Suprapubic skin (tissue), 4 donors: Measurements from ENCODE around the gene PFDN6.

Source experiments
- POLR2A ChIP-seq, 2 donors: fragments of 450-650 bp; IDR thresholded peaks; one replicate each; pipeline ENCODE4 v1.6.1; 2017; ENCODE audit warnings: antibody characterized with exemption in 2 of 2, mild to moderate bottlenecking in 2 of 2, moderate library complexity in 2 of 2
- POLR2AphosphoS5 ChIP-seq, 3 donors: sonication (generic); formaldehyde crosslinking; IDR thresholded peaks; one replicate each; pipeline ENCODE4 v1.6.1; 2017; ENCODE audit warnings: antibody characterized with exemption in 3 of 3
- TF ChIP-seq, protein P1 (sequence below), 2 donors: fragments of 200-600 bp in 1 of 2; fragments of 450-650 bp in 1 of 2; sonication (generic) in 1 of 2; IDR thresholded peaks; one replicate each; pipeline ENCODE4 v1.5.1; 2016 to 2019; ENCODE audit warnings: antibody characterized with exemption in 2 of 2, mild to moderate bottlenecking in 1 of 2, moderate library complexity in 1 of 2

DNA sequence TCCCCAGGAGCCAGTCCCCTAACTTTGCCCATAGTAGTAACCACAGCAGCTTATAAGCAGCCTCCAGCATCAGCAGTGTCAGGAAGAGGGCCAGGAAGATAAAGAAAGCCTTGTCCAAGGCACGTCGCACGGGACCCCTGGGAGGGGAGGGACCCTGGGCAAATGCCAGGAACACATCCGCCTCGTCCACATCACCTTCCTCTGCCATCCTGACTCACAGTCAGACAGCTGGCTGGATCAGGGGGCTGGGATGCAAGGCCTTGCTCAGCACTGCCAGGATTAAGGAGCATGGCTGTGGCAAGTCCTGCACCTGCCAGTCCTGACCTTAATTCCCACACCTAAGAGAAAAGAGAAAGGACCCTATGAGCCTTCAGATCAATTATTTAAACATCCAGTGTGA is 39.7 kb downstream of the PFDN6 start:
- TF ChIP-seq, protein P1, sequence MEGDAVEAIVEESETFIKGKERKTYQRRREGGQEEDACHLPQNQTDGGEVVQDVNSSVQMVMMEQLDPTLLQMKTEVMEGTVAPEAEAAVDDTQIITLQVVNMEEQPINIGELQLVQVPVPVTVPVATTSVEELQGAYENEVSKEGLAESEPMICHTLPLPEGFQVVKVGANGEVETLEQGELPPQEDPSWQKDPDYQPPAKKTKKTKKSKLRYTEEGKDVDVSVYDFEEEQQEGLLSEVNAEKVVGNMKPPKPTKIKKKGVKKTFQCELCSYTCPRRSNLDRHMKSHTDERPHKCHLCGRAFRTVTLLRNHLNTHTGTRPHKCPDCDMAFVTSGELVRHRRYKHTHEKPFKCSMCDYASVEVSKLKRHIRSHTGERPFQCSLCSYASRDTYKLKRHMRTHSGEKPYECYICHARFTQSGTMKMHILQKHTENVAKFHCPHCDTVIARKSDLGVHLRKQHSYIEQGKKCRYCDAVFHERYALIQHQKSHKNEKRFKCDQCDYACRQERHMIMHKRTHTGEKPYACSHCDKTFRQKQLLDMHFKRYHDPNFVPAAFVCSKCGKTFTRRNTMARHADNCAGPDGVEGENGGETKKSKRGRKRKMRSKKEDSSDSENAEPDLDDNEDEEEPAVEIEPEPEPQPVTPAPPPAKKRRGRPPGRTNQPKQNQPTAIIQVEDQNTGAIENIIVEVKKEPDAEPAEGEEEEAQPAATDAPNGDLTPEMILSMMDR (IDR thresholded peaks at IDR 0.05): no peak
- no peak for TF ChIP-seq POLR2AphosphoS5 (IDR thresholded peaks at IDR 0.05)
- no peak for TF ChIP-seq POLR2A (IDR thresholded peaks at IDR 0.05)
